Activated T-helper 9 cell treated with anti-CD3 and anti-CD28 coated beads, Interleukin-2, amount 50 U/mL, for 16 hours (primary cell): ENCODE measurements around the gene SBF1.
"Not testable (repeated sequence)": the region's sequence is repeated elsewhere in the genome, so short reads cannot be mapped to it uniquely, and the experiment has no call there.

ENCODE experiments used
- DNase-seq: peaks from one replicate; pipeline ENCODE4 v3.0.0-alpha.2; 2020; ENCODE audit warnings: low read depth

The SBF1 gene

DNA sequence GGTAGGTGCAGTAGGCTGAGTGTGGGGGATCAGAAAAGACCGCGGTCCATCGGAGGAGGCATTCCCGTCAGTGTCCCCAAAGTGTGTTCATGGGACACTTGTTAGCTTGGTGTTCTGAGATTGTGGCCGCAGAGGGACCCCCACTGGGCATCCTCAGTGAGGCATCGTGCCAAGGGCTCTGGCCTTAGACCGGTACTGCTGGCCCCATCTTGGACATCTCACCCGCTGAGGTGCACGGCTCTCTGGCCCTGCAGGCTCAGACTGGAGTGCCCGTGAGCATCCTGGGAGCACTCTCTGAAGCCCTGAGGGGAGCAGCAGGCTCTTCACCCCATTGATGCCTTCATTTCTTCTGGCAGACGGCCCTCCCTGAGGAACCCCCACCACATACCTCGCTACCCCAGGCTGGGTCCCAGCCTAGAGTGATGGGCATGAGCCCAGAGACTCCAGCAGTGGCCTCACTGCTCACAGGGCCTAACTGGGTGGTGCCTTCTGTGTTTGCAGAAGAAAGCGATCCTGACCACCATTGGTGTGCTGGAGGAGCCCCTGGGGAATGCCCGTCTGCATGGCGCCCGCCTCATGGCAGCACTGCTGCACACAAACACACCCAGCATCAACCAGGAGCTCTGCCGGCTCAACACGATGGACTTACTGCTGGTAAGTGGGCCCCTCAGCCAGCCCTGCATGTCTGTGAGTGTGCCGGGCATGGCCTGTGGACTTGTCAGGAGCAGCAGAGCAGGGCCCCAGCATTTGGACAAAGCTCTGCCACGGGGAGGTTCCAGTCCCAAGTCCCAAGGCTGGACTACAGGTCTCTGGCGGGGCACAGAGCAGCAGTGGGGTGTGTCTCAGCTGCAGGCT is 51.6 kb downstream of the SBF1 start:
- DNase-seq: no peak

DNA sequence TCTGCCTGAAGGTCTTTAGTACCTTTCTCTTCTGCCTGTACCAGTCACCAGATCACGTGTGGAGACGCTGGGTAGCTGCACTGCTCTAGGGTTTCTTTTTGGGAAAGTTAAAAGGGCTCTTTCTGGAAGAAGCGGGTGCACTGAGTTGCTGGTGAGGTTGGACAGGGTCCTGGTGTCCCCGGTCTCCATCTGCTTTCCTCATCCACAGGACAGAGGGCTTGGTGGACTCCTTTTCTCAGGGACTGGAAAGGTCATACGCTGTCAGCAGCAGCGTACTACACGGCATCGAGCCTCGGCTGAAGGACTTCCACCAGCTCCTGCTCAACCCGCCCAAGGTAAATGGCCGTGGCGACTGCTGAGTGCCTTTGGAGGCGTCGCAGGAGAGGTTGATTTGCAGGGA is 52.8 kb downstream of the SBF1 start:
- DNase-seq: no peak

- DNase-seq: no peak
Observed at GRCh38 chr22:50420581-50420980, 54.3 kb downstream of the SBF1 start.

GRCh38 chr22:50420015-50420414 is 54.8 kb downstream of the SBF1 start:
- no peak for DNase-seq

GRCh38 chr22:50419116-50419515 is 55.7 kb downstream of the SBF1 start:
- DNase-seq: no peak

DNA sequence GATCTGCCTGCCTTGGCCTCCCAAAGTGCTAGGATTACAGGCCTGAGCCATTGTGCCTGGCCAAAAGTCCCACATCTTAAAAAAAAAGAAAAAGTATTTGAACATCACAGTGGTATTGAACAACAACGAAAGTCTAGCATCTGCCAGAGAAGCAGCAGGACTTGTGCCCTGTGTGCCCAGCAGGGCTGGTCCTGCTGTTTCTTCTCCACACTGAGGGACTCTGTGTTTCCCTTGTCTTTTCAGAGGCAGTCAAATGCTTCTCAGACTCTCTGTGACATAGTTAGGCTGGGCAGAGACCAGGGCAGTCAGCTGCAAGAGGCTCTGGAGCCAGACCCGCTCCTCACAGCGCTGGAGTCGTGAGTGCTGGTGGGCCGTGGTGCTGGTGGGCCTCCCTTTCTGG is 56.2 kb downstream of the SBF1 start:
- DNase-seq: no peak

DNA sequence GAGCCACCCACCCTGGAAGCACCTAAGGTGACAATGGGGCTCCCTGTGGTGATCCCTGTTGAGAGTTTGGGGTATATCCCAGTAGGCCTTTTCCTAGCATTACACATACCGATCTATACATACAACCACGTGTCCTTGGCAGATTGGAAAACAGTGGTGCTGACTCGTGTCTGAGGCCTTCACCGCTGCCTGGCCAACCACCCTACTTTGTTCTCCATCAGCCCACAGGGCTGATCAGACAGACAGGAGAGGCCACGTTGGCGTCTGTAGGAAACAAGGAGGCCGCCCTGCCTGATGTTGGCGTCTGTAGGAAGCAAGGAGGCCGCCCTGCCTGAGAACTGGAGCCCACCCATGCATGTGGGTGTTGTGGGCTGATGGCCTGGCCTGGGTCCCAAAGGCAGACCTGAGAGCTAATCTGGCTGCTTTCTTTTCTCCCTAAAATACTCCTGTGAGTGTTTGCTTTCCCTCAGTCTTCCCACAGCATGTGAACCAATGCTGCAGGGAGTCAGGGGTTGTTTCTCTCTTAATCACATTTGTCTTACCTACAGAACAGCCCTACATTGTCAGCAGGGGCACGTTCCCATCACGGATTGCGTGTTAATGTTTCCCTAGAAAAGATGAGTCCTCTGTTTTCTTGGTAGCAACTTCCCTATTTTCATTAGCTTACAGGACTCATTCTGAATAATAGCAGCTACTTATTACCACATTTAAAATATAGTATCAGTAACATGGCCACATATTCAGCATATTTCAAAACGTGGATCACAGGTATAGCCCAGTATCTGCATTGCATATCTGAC is 57.2 kb downstream of the SBF1 start:
- DNase-seq: no peak

DNA sequence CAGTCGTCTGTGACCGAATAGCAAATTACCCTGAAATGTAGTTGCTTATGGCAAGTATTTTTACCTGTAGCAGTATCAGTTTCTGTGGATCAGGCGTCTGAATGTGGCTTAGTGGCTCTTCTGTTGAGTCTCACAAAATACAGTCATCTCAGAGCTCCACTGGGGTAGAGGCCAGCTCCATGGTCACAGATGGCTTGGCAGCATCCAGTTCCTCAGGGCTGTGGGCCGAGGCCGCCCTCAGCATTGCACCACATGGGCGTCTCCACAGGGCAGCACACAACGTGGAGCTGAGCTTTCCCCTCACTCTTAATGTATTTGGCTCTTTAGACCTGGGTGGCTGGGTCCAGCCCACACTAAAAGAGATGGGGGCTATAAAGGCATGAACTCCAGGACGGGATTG is 57.8 kb downstream of the SBF1 start:
- DNase-seq: no peak

GRCh38 chr22:50415426-50415825 is 59.4 kb downstream of the SBF1 start:
- no peak for DNase-seq

- DNase-seq: no peak
Observed at GRCh38 chr22:50414476-50415248, 60.2 kb downstream of the SBF1 start.

GRCh38 chr22:50408954-50409353 is 65.9 kb downstream of the SBF1 start:
- not testable (repeated sequence) for DNase-seq

DNA sequence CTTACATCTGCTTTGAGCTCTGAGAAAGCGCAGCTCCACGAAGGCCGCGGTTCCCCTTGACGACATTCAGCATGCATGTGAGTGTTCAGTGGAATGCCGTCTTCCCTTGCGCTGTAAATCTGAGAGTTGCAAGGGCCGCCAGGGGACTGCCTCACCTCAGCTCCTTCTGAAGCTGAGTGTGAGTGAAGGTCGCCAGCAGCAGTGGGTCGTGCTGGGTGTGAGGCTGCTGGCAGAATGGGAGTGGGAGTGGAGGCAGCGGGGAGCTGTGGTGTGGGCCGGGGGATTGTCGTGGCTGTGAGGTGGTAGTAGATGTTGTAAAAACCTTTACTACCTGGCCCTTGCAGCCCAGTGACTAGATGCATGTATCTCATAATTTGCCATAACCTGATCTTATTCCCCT is 66.5 kb downstream of the SBF1 start:
- DNase-seq: no peak

GRCh38 chr22:50406416-50407170 is 68.2 kb downstream of the SBF1 start:
- DNase-seq: no peak

- no peak for DNase-seq
Observed at GRCh38 chr22:50403701-50404101, 71.1 kb downstream of the SBF1 start.

DNA sequence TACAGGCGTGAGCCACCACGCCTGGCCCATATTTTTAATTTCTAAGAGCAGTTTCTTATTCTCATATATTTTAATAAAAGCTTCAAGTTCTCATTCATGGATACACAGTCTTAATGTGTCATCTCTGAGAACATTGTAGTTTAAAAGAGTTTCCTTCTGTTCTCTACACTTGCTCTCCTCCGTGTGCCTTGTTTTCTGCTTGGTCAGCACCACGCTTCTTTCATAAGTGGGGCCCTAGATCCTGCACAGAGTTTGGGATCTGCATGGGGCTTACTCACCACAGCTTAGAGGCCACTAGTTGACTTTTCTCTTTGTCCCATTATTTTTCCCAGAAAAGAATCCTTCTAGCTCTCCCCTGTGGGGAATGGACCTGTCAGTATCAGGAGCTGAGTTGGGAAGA is 72.9 kb downstream of the SBF1 start:
- no peak for DNase-seq

DNA sequence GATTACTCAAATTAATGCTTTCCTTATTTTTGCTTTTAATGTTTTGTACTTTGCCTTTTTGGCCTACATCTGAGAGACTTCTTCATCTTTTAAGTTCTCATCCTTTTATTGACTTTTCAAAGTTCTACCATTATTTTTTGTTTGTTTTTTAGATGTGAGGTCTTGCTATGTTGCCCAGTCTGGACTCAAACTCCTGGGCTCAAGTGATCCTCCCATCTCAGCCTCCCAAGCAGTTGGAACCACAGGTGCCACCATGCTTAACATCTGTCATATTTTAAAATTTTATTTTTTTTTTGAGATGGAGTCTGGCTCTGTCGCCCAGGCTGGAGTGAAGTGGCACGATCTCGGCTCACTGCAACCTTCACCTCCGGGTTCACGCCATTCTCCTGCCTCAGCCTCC is 73.9 kb downstream of the SBF1 start:
- no peak for DNase-seq

DNA sequence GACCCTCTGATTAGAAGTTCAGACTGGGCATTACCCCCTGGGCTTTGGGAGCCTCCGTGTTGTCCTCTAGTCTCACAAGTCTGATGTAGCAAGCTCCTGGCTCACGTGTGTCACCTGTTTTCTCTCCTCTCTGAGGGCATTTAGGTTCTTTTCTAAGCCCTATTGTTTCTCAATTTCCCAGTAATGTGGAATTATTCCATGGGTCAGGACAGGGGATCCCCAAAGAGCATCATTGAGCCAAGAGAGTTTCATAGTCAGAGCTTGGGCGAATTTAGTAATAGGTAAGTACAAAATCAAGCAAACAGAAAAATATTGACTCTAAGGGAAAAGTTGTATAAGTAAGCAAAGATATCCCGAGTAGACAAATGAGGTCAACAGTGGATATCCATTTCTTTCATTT is 74.4 kb downstream of the SBF1 start:
- no peak for DNase-seq

GRCh38 chr22:50399751-50400331 is 75.0 kb downstream of the SBF1 start:
- DNase-seq: no peak

- no peak for DNase-seq
Observed at GRCh38 chr22:50398831-50399648, 75.8 kb downstream of the SBF1 start.

- DNase-seq: not testable (repeated sequence)
Observed at GRCh38 chr22:50397371-50398060, 77.3 kb downstream of the SBF1 start.
